Endothelial cell of umbilical vein (primary cell): ENCODE measurements around the gene ANO1. TPM values are rescaled to one million over a fixed set of nuclear protein-coding genes. Genes with fewer than 3 reads are reported as not detected.

Experiments
- BruUV-seq: library from RNA; stranded (reverse); fragments of 400-500 nt; replicated peaks from 2 replicates; lab custom pipeline; 2021; lab: Mats Ljungman, UMichigan
- CTCF ChIA-PET: fragments of 300-600, 350-600 bp; sonication (Branson Sonifier 250); formaldehyde crosslinking; loops from one replicate; lab custom pipeline; 2021; ENCODE audit warnings: antibody characterized with exemption, inconsistent platforms; lab: Charles Lee
- POLR2A ChIA-PET: fragments of 300-600, 350-600 bp; sonication (Branson Sonifier 250); formaldehyde crosslinking; loops from one replicate; lab custom pipeline; 2021; ENCODE audit warnings: antibody characterized with exemption, inconsistent platforms; lab: Charles Lee
- DNase-seq: peaks from one replicate; pipeline ENCODE4 v3.0.0-alpha.2; 2011; ENCODE audit warnings: low read depth, low spot score
- FAIRE-seq: peaks from 2 replicates; lab custom pipeline; 2011; peaks lifted over from hg19 to GRCh38; lab: Jason Lieb, UNC
- H2AFZ ChIP-seq: 2 replicates; pipeline ENCODE4 v1.6.0; 2012; ENCODE audit warnings: low read depth, low read length, control low read depth, inconsistent platforms
- H3K27ac ChIP-seq: 2 replicates; pipeline ENCODE4 v1.5.1; 2011; ENCODE audit warnings: low read depth, mild to moderate bottlenecking, control low read depth, low read length, moderate library complexity; ENCODE audit not compliant: insufficient read depth
- H3K27me3 ChIP-seq, 2 experiments: 2 replicates each; pipeline versions ENCODE4 v1.6.0 to v1.6.1; 2011; ENCODE audit warnings: low read length in 2 of 2, mixed read lengths in 1 of 2; ENCODE audit not compliant: control insufficient read depth in 2 of 2, insufficient read depth in 2 of 2
- H3K36me3 ChIP-seq, 2 experiments: 2 replicates in 1 of 2; 3 replicates in 1 of 2; pipeline ENCODE4 v1.5.1; 2011; ENCODE audit warnings: low read length in 2 of 2, mild to moderate bottlenecking in 1 of 2, moderate library complexity in 1 of 2; ENCODE audit not compliant: control insufficient read depth in 2 of 2, insufficient read depth in 2 of 2; ENCODE audit errors: extremely low read depth in 1 of 2
- H3K4me1 ChIP-seq: 3 replicates; pipeline ENCODE4 v1.5.1; 2011; ENCODE audit warnings: mild to moderate bottlenecking, low read length; ENCODE audit not compliant: control insufficient read depth, insufficient read depth; ENCODE audit errors: extremely low read depth
- H3K4me2 ChIP-seq: 2 replicates; pipeline ENCODE4 v1.6.1; 2011; ENCODE audit warnings: low read length, control low read depth, mixed read lengths; ENCODE audit not compliant: insufficient read depth
- H3K4me3 ChIP-seq, 3 experiments: fragments of 200-600 bp in 1 of 3; sonication (generic), shearing (Covaris generic) in 1 of 3; replicated peaks in 1 of 3; 2 replicates each; pipeline ENCODE4 v1.5.1; 2011 to 2016; ENCODE audit warnings: control low read depth in 3 of 3, low read length in 3 of 3, mild to moderate bottlenecking in 2 of 3, inconsistent platforms in 1 of 3, low read depth in 1 of 3, moderate library complexity in 1 of 3; ENCODE audit not compliant: insufficient read depth in 1 of 3
- H3K79me2 ChIP-seq: 2 replicates; pipeline ENCODE4 v1.6.0; 2012; ENCODE audit warnings: low read length, inconsistent platforms; ENCODE audit not compliant: control insufficient read depth, insufficient read depth
- H3K9ac ChIP-seq: replicated peaks from 2 replicates; pipeline ENCODE3; 2011; ENCODE audit warnings: low read length, control low read depth; ENCODE audit not compliant: insufficient read depth; ENCODE audit errors: extremely low read depth
- H3K9me1 ChIP-seq: replicated peaks from 3 replicates; pipeline ENCODE4 v1.6.0; 2011; ENCODE audit warnings: mild to moderate bottlenecking, low read length; ENCODE audit not compliant: control insufficient read depth, insufficient read depth; ENCODE audit errors: extremely low read depth
- H3K9me3 ChIP-seq: replicated peaks from 2 replicates; pipeline ENCODE4 v1.5.1; 2012; ENCODE audit warnings: low read length, inconsistent platforms; ENCODE audit not compliant: control insufficient read depth, insufficient read depth
- H4K20me1 ChIP-seq: replicated peaks from 2 replicates; pipeline ENCODE3; 2011; ENCODE audit warnings: mild to moderate bottlenecking, low read length; ENCODE audit not compliant: control insufficient read depth, insufficient read depth; ENCODE audit errors: extremely low read depth
- CTCF ChIP-seq, 2 donors: IDR thresholded peaks; 1 replicate in 1 of 2; 2 replicates in 1 of 2; pipeline ENCODE4 v1.5.1; 2011; ENCODE audit warnings: low read length in 2 of 2, mild to moderate bottlenecking in 2 of 2, moderate library complexity in 2 of 2, control low read depth in 1 of 2, inconsistent platforms in 1 of 2, low read depth in 1 of 2; ENCODE audit not compliant: insufficient read depth in 1 of 2; ENCODE audit errors: extremely low read depth in 1 of 2
- MYC ChIP-seq: IDR thresholded peaks from one replicate; pipeline ENCODE4 v1.6.1; 2011; ENCODE audit warnings: mild to moderate bottlenecking, low read depth, low read length
- POLR2AphosphoS5 ChIP-seq: IDR thresholded peaks from 2 replicates; pipeline ENCODE4 v1.6.1; 2012; ENCODE audit warnings: low read depth, mild to moderate bottlenecking, control low read depth, low read length, moderate library complexity; ENCODE audit not compliant: insufficient read depth
- dilution Hi-C: fragments of 300-500 bp; cut with MboI; formaldehyde crosslinking; loops from one replicate; pipeline ENCODE4 v1.15.0; 2019; ENCODE audit warnings: low sequenced_read_pairs; ENCODE audit not compliant: extremely low pct_ligation_motif_present
- intact Hi-C: fragments of 100-400 bp; cut with micrococcal nuclease; formaldehyde crosslinking; loops from one replicate; pipeline ENCODE4 v1.10.0; 2022
- polyA plus RNA-seq, 4 experiments: library from polyadenylated mRNA; depleted of rRNA in 3 of 4; stranded (reverse) in 3 of 4; unstranded in 1 of 4; fragments of >200 nt; gene quantifications; 2 replicates each; pipeline versions ENCODE4 v1.2.1 to v1.2.3, GENCODE V29; 2011 to 2012; ENCODE audit warnings: missing spikeins in 1 of 4
- total RNA-seq: library from RNA; stranded (reverse); gene quantifications from 2 replicates; pipeline ENCODE4 v1.2.3, GENCODE V29; 2021

Gene ANO1
- total and polyA plus RNA-seq, 2 donors (not counting 3 experiments of a cell fraction or from before 2014, with no cell fraction given) = 0.03 to 0.40 TPM

- Histone ChIP-seq H3K4me1 (no peaks in the 10 kb centered on the region), H3K36me3 (no peaks in the 10 kb centered on the region), H3K9me1 (no peaks in the 10 kb centered on the region), H3K9ac (no peak overlapping the region), H3K9me3 (no peaks in the 10 kb centered on the region), H3K27me3 (peaks cover 4 to 8% of the 10 kb centered on the region in 2 experiments), H4K20me1 (no peaks in the 10 kb centered on the region), H3K79me2 (no peaks in the 10 kb centered on the region), H3K4me2 (no peak overlapping the region), H3K27ac (no peak overlapping the region), H3K4me3 (no peak overlapping the region), H2AFZ (no peak overlapping the region)
- ChIA-PET POLR2A (no interaction called here), CTCF (interaction anchor here (1.2 to 1.7 kb wide), 3 partner anchors 9 to 23 kb away, joined by 3 to 4 read pairs (median 3); no protein-coding TSS in a partner anchor)
- no peak for DNase-seq
- intact Hi-C loops = no loop called here
- no peak for TF ChIP-seq MYC
- no peak for TF ChIP-seq CTCF (IDR thresholded peaks at IDR 0.05; ENCODE audit: extremely low read depth in 1 of 2, insufficient read depth in 1 of 2, low read depth in 1 of 2, low read length in 2 of 2)
- no peak for TF ChIP-seq POLR2AphosphoS5
- BruUV-seq = no TSS peak
- dilution Hi-C loops = no loop called here
- no peak for FAIRE-seq
Observed at GRCh38 chr11:70064726-70065317, 13.3 kb upstream of the ANO1 start.
